NOMO-1 treated with DMSO at 0.1 percent for 48 hours (cell line): ENCODE measurements around the gene GNB3.
A peak's percentile ranks its signal among the peaks of the same experiment; 100 is the strongest.
"Not testable (repeated sequence)": the region's sequence is repeated elsewhere in the genome, so short reads cannot be mapped to it uniquely, and the experiment has no call there.

ENCODE experiments used
- DNase-seq: peaks from one replicate; lab custom pipeline; 2025; ENCODE audit not compliant: unreplicated experiment; lab: John Stamatoyannopoulos, UW

The GNB3 gene

DNA sequence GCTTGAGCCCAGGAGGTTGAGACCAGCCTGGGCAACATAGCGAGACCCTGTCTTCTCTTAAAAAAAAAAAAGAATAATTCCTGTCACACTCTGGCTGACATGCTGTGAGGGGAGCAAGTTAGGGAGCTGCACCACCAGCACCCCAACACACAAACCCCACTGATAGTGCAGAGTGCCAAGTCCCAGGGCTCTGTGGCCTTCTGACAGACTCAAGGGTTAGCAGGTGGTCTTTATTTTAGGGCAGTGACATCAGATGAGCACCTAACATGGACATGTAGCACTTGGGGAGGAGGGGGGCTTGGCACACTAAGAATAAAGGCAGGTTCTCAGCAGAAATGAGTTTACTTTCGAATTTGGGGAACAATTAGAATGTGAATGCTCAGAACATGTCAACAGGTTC is 18.1 kb downstream of the GNB3 start:
- no peak for DNase-seq

DNA sequence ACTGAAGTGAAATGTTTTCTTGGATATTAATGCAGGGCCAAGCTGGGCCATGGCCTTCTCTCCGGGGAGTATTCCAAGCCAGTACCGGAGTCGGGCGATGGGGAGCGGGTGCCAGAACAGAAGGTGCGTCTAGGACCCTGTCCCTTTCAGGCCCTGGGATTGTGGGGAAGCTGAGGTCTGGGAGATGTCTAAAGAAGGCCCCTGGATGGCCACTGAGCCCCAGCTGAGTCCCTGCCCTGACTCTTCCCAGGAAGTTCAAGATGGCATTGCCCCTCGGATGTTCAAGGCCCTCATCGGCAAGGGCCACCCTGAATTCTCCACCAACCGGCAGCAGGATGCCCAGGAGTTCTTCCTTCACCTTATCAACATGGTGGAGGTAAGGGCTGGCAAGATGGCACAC is 19.4 kb downstream of the GNB3 start:
- DNase-seq, result no peak

DNA sequence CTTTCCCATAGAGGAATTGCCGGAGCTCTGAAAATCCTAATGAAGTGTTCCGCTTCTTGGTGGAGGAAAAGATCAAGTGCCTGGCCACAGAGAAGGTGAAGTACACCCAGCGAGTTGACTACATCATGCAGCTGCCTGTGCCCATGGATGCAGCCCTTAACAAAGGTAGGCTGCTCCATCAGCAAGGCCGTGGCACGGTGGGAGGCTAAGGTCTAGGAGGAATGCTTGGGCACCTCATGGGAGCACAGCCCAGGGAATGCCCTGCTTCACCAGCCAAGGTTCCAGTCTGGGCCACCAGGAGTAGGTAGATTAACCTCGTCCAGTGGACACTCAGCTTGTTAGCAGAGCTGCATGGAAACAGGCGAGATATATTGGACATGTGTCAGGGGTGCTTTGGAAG is 20.2 kb downstream of the GNB3 start:
- no peak for DNase-seq

DNA sequence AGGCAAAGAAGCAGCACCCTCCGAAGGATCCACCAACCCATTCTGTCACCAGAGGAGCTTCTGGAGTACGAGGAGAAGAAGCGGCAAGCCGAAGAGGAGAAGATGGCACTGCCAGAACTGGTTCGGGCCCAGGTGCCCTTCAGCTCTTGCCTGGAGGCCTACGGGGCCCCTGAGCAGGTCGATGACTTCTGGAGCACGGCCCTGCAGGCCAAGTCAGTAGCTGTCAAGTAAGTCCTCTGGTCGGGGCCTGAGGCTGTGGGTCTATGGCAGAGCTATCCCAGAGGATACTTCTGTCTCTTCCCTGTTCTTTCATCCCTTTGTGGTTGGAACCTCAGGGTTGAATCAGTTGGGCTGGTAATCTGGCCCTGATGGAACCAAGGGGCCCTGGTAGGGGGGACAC is 20.7 kb downstream of the GNB3 start:
- no peak for DNase-seq

DNA sequence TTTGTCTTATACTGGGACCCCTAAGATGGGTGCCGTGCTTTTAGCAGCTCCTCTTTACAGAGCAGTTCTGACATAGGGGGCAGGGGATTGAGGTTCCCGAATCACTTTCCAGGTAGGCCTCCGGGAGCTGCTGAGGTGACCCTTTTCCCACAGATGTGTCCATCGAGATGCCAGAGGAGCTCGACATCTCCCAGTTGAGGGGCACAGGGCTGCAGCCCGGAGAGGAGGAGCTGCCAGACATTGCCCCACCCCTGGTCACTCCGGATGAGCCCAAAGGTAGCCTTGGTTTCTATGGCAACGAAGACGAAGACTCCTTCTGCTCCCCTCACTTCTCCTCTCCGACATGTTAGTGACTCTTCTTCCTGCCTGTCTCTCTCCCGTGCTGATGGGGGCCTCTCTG is 22.3 kb downstream of the GNB3 start:
- DNase-seq, result no peak

DNA sequence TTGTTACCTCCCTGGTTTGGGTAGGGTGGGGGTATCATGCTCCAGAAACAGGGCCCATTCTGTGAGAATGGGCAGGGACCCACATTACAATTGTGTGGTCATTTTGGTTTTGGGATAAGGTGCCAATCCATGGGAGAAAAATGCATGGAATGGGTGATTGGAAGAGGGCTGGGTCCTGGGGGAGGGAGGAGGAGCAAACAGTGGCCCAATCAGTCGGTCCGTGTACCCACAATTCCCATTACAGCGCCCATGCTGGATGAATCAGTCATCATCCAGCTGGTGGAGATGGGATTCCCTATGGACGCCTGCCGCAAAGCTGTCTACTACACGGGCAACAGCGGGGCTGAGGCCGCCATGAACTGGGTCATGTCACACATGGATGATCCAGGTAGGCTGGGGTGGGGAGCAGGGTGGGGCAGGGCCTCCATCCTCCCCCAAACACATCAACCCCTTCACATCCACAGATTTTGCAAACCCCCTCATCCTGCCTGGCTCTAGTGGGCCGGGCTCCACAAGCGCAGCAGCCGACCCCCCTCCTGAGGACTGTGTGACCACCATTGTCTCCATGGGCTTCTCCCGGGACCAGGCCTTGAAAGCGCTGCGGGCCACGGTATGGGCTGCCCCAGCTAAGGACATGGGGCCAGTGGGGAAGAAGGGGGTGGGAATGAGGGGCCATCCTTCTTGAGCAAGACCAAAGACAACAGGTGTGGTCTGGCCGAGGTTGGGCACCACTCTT is 23.0 kb downstream of the GNB3 start:
- no peak for DNase-seq

DNA sequence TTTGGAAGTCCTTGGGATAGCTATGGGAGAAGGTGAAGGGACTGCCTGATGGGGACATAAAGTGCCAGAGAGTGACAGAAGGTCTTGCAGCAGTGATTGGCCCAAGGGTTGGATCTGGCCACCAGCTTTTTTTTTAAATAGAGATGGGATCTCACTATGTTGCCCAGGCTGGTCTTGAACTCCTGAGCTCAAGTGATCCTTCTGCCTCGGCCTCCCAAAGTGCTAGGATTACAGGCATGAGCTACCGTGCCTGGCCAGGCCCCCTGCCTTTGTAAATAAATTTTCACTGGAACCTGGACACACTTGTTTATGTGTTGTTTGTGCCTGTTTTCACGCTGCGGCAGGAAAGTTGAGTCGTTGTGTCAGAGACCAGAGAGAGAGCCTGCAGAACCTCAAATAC is 24.6 kb downstream of the GNB3 start:
- not testable (repeated sequence) for DNase-seq

DNA sequence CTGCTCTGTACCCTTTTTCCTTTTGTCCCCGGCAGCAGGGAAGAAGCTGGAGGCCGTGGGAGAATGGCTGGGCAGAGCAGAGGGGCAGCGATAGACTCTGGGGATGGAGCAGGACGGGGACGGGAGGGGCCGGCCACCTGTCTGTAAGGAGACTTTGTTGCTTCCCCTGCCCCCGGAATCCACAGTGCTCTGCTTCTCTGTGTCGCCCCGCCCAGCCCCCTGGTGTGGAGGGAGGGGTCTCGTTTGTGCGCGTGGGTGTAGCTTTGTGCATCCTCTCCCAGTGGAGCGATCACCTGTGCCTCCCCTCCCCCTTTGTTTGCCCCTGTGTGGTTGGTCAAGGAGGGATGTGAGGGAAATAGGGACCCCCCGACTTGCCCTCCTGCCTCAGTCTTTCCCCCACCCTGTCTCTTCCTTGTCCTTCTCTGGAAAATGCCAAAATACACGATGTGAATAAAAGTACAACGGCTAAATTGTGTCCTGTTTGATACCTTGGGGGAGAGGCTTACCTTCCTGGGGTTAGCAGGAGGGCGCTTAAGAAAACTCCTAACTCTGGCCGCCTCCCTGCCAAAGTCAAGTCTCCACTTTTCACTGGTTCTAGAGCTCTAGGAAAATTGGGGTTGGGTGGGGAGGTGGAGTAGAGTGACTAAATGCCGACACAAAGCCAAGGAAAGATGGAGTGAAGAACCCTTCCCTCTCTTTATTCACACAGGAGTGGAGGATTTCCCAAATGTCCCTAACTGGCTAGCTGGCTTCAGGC is 25.6 kb downstream of the GNB3 start:
- no peak for DNase-seq

DNA sequence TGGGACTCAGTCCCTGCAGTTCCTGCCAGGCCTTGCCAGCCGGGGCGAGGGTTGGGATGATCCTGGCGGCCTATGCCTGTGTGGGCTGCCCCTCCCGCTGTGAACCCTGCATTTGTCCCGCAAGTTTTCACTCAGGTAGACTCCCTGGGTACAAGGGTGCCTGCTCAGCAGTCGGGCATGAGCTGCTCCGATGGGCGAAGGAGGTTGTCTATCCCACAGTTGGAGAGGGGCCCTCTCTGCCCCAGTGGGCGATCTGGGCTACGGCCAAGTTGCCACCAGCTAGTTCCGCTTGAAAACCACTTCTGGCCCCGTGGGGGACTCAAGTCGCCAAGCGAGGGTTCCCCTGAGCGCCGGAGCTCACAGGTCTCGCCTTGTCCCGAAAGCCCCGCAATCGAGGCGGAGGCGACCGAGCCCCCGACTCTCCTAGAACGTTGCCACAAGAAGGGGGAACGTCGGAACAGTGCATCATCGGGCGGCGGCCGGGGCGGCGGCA is 26.2 kb downstream of the GNB3 start:
- peak; percentile 69 for DNase-seq

DNA sequence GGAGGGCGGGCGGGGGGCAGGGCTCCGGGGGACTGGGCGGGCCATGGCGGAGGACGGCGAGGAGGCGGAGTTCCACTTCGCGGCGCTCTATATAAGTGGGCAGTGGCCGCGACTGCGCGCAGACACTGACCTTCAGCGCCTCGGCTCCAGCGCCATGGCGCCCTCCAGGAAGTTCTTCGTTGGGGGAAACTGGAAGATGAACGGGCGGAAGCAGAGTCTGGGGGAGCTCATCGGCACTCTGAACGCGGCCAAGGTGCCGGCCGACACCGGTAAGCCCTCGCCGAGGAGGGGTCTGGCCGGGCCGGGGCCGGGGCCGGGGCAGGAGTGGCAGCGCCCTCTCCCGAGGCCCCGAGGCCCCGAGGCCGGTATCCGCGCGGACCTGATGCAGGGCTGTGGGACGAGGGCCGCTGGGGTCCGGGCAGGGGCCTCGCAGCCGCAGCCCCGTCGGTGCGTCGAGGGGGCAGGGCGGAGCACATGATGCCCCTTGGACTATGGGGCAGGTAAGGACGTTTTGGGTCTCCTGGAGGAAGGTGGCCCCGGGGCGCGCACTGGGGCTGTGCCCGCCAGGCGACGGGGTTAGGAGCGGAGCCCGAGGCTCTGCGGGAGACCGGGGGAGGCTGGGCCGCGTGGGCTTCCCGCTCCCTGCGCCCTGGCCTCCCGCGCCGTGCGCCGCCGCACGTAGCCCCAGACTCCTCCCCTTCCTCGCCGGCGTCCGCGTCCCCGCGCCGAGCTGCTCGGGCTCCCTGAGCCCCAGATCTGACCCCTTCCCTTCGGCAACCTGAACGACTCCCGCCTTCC is 26.9 kb downstream of the GNB3 start, which contains the start of gene TPI1:
Gene TPI1 (plus strand): TSS at position 119 of the 798 bp plus-strand sequence. CDS start 36 bp downstream, at position 155.
- DNase-seq, result peak; percentile 70

DNA sequence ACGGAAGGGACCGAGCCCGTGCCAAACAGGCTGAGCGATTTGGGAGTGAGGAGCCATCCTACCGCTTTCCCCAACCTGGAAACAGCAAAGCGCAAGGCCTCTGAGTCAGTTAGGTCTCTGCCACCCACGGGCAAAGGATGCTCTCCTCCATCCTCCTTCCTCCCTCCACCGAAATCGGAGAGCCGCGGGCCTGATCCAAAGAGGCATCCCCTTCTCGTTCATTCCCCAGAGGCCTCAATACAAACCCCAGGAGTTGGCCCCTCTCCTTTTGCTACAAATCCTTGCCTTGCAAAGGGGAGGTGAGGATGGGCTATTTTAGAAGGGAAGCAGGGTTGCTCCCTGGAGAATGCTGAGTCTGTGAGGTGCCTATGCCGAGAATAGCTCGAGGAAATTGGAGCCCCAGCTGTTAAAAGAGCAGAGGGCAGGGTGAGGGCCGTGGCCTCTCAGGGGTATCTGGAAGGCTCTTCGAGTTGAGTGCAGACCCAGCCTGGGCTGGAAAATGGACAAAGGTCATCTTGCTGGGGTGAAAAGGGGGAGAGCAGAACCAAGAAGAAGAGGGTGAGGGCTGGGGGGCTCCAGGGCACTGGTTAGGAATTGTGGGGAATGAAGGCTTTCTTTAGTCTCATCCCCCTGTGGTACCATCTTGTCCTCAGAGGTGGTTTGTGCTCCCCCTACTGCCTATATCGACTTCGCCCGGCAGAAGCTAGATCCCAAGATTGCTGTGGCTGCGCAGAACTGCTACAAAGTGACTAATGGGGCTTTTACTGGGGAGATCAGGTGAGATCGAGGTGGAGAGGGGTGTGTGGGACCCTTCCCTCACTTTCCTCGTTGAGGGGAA is 27.7 kb downstream of the GNB3 start:
- DNase-seq, result peak; percentile 4

DNA sequence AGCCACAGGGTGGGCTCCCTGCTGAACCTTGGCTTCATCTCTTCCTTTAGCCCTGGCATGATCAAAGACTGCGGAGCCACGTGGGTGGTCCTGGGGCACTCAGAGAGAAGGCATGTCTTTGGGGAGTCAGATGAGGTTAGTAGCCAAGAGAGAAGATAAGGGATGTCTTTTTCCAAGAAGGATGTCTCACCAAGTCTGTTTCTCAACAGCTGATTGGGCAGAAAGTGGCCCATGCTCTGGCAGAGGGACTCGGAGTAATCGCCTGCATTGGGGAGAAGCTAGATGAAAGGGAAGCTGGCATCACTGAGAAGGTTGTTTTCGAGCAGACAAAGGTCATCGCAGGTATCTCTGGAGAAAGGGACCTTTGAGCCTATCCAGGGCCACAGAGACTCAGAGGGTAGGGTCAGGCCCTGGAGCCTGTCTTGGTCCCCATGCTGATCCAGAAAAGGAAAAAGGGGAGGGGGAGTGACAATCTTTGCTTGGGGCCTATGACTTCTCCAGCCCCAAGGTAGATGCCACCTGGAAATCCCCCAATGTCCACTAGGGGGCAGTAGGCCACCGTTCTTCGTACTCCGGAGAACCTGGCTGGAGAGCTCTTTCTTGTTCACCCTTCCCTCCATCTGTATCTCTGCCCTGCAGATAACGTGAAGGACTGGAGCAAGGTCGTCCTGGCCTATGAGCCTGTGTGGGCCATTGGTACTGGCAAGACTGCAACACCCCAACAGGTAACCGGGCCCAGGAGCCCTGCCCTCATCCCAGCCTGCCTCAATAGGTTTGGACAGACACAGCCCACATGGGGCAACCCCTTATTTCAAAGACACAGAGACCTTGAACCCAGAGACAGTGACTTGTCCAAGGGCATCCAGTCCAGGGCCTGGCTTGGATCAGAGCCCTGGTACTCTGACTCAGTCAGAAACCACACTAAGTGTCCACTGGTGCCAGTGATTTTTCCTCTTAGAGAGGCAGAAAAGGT is 28.6 kb downstream of the GNB3 start:
- DNase-seq, result peak; percentile 83

DNA sequence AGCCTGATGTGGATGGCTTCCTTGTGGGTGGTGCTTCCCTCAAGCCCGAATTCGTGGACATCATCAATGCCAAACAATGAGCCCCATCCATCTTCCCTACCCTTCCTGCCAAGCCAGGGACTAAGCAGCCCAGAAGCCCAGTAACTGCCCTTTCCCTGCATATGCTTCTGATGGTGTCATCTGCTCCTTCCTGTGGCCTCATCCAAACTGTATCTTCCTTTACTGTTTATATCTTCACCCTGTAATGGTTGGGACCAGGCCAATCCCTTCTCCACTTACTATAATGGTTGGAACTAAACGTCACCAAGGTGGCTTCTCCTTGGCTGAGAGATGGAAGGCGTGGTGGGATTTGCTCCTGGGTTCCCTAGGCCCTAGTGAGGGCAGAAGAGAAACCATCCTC is 29.6 kb downstream of the GNB3 start:
- not testable (repeated sequence) for DNase-seq

DNA sequence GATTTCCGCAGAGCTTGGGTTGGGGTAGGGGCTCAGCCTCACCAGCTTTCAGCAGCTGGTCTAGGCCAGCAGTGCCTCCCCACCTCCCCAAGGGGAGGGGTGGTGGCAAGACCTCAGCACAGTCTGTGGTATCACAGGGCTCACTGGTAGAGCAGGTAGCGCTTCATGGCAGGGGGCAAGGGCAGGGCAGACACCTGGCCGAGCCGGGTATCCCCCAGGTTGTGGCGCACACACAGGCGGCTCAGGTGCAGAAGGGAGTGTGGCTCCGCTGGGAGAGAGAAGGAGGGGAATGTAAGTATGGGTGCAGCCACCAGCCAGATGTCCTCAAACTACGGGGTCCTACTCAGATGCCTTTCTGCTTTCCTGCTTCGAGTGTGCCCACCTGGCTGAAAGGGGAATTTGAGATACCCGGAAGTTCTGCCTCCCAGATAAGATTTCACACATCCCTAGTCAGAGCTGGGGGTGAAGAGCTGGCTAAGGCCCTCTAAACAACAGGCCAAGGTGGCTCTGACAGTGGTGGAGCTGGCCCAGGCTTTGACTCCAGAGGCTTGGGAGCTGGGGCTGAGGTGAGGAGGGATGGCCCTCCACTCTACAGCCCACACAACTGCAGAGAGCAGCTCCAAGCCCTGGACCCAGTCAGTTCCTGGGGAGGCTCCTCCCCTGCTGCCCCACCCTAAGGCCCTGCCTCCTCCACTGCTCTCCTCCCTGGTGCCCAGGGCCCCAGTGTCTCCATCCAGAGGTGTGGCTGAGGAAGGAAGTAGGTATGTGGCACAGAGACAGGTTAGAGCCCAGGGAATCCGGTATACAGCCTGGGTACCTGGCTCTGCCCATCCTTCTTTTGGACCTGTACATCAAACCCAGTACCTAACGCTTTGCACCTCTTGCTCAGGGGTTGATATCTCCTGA is 30.6 kb downstream of the GNB3 start:
- DNase-seq, result no peak

DNA sequence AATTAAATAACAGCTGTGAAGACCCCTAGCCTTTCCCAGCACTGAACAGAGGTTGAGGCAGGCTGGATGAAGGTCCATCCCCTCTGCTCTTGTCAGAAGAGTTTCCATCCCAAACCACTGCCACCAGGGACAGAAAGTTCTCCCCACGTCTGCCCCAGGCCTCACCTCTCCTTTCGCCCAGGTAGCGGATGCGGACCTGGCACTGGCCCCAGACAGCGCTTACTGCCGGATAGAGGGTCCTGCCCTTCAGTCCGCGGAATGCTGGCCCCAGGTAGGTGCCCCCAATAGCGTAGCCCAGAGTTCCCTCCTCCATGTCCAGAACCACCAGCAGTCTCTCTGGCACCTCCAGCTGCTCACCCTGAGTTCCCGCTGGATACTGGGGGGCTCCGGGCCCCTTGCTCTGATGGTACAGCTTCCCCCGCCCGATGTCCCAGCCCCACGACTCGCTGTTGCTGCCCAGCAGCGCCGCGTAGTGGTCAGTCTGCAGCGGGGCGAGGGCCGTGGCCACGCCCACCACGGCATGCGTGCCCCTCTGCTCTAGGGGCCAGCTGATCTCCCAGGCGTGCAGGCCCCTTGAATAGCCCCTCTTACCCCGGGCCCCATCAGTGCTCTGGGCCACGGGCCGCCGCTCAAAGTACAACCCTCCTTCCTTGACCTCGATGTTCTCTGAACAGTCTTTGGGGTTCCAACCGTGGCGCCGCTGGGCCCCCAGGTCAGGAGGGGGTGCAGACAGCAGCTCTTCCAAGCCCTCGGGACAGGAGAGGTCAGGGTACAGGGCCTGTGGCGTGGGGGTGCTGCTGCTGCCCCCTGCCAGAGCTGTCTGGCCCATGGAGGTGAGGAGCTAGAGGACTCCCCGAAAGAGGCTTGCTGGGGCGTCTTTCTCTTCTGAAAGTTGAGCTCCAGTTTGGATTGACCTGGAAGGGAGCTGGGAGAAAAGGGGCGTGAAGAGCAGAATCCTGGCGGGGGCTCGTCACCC is 31.6 kb downstream of the GNB3 start:
- DNase-seq, result peak; percentile 41

DNA sequence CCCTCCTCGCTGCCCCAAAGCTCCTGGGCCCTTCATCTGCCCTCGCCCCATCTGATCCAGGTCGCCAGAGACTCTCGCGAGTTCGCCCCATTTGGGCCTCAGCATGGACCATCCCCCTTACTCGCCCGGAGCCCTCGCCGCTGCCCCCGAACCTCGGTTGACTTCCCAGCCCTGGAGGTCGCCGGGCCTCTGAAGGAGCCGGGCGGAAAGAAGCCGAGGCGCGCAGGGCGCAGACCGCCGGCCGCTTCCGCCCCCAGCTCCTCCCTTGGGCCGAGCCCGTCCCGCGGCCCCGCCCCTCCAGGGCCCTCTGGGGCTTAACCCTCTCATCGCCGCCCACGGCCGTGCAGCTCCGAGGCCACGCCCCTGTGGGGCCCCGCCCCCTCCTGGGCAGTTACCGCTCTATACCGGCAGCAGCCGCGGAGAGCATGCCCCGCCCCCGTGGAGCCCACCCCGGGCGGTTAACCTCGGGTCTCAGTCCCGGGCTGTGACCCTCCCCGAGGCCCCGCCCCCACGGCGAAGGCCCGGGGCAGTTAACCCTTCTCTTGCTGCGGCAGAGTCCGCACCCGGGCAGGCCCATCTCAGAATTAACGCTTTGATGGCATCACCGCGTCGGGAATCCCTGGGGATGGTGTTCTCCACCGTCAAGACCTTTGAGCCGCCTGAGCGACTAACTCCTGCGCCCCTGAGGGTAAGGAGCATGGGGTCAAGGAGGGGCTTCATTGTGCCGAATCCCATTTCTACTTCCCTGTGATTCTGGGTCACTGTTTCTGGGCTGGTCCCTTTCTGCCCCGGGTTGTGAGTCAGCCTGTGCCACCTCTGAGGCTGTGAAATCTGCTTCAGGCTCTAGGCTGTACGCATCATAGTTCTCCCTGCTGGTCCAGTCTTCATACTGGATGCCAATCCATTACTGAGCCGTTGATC is 32.6 kb downstream of the GNB3 start, which contains the start of gene SPSB2:
Gene SPSB2 (minus strand): TSS at position 210 of the 921 bp plus-strand sequence. CDS start 402 bp downstream, outside the sequence.
- DNase-seq, result peak; percentile 95
